Adrenal gland (tissue), 12 donors: ENCODE data around the gene NPY1R. TPM values are rescaled to one million over a fixed set of nuclear protein-coding genes. Genes with fewer than 3 reads are reported as not detected.
A peak's percentile ranks its signal among the peaks of the same experiment; 100 is the strongest.

Experiments used
- DNase-seq, 7 donors: peaks; one replicate each; pipeline ENCODE4 v3.0.0-alpha.2; 2019 to 2020
- H3K27ac ChIP-seq, 5 donors: fragments of 200-600 bp; sonication (generic) in 4 of 5; 1 replicate in 3 of 5; 2 replicates in 2 of 5; pipeline versions ENCODE4 v1.5.1 to v1.8.0; 2016 to 2020; ENCODE audit warnings: mild to moderate bottlenecking in 1 of 5
- H3K27me3 ChIP-seq: fragments of 200-600 bp; 2 replicates; pipeline ENCODE4 v1.8.0; 2021
- H3K36me3 ChIP-seq, 2 donors: fragments of 200-600 bp; replicated peaks in 1 of 2; 1 replicate in 1 of 2; 2 replicates in 1 of 2; pipeline versions ENCODE4 v1.5.1 to v1.8.0; 2018 to 2022
- H3K4me1 ChIP-seq, 2 donors: fragments of 200-600 bp; replicated peaks in 1 of 2; 1 replicate in 1 of 2; 2 replicates in 1 of 2; pipeline versions ENCODE4 v1.5.1 to v1.8.0; 2018 to 2021
- H3K4me3 ChIP-seq, 4 donors: fragments of 200-600 bp; sonication (generic) in 3 of 4; one replicate each; pipeline ENCODE4 v1.5.1; 2016 to 2018
- H3K9me3 ChIP-seq, 3 donors: fragments of 200-600 bp; sonication (generic) in 1 of 3; replicated peaks in 1 of 3; 1 replicate in 2 of 3; 2 replicates in 1 of 3; pipeline versions ENCODE4 v1.5.1 to v1.8.0; 2016 to 2021
- CTCF ChIP-seq, 6 experiments: fragments of 450-650 bp in 4 of 6; fragments of 200-600 bp in 2 of 6; sonication (generic) in 1 of 6; IDR thresholded peaks; 1 replicate in 5 of 6; 2 replicates in 1 of 6; pipeline versions ENCODE4 v1.5.1 to v1.8.0; 2016 to 2021; ENCODE audit warnings: antibody characterized with exemption in 6 of 6, mild to moderate bottlenecking in 2 of 6, moderate library complexity in 1 of 6
- POLR2A ChIP-seq, 2 donors: fragments of 450-650 bp; IDR thresholded peaks; one replicate each; pipeline ENCODE4 v1.6.1; 2017; ENCODE audit warnings: antibody characterized with exemption in 2 of 2, mild to moderate bottlenecking in 2 of 2, moderate library complexity in 1 of 2
- WGBS, 4 donors: extraction: QIAGEN DNeasy Blood & Tissue Kit in 2 of 4; methylation state at CpG; one replicate each; pipeline versions ENCODE4 v1.1.5 to v1.1.7; 2013 to 2017; 5-methylcytosine and 5-hydroxymethylcytosine counted together
- intact Hi-C, 2 donors: fragments of 100-400 bp; cut with DNase I; formaldehyde crosslinking; loops; one replicate each; pipeline versions ENCODE4 v1.14.1 to v1.15.0; 2022 to 2023
- polyA plus RNA-seq, 3 donors: library from polyadenylated mRNA; stranded (reverse); fragments of 200-250 nt in 2 of 3; fragments of 350-450 nt in 1 of 3; fragmentation: Illumina TruSeq in 1 of 3; extraction: RNeasy Lipid Tissue Mini Kit (QIAGEN cat#74804) in 1 of 3; gene quantifications; one replicate each; pipeline ENCODE4 v1.2.3, GENCODE V29; 2013 to 2014
- total RNA-seq, 9 donors: library from RNA; depleted of rRNA in 4 of 9; stranded (reverse); fragments of >200 nt in 4 of 9; fragments of 120-200 nt in 1 of 9; fragmentation: NEBNext Ultra II Directional in 1 of 9; extraction: Animal tissue kit (Norgen Biotek cat#: 25700) in 1 of 9; gene quantifications; one replicate each; pipeline versions ENCODE4 v1.1.0 to v1.2.4, GENCODE V29; 2013 to 2023
- donor health status: healthy with polysubstance abuse.
- donor health status: Bipolar disorder and iron deficiency.
- donor health status: DM: yes; HTN: yes; CAD: no.
- donor health status: DM: no; HTN: no; CAD: no.
- donor health status: DM: no; HTN: no; CAD: no.
- donor health status: DM: yes; HTN: yes; CAD: no.

The NPY1R gene
- total and polyA plus RNA-seq, 12 donors = 6.9 to 105 (median 37.7) TPM

GRCh38 chr4:163350672-163351071 lies 18.3 kb upstream of the NPY1R start:
- TF ChIP-seq CTCF (IDR thresholded peaks at IDR 0.05) (no peak), POLR2A (IDR thresholded peaks at IDR 0.05) (no peak)
- intact Hi-C loops = no loop called here
- Histone ChIP-seq H3K27me3 (no peaks in the 10 kb centered on the region), H3K27ac (no peak overlapping the region), H3K9me3 (no peaks in the 10 kb centered on the region), H3K4me1 (no peaks in the 10 kb centered on the region), H3K4me3 (no peak overlapping the region), H3K36me3 (no peaks in the 10 kb centered on the region)
- no peak for DNase-seq

- Histone ChIP-seq H3K27ac (peak overlapping the region in 4 of 5 donors; percentile 52 to 88 (median 66)), H3K4me1 (no peaks in the 10 kb centered on the region), H3K27me3 (peaks cover 11% of the 10 kb centered on the region), H3K4me3 (peak overlapping the region in 3 of 4 donors; percentile 4 to 58 (median 21)), H3K36me3 (no peaks in the 10 kb centered on the region), H3K9me3 (no peaks in the 10 kb centered on the region)
- TF ChIP-seq CTCF (IDR thresholded peaks at IDR 0.05) (no peak), POLR2A (IDR thresholded peaks at IDR 0.05) (no peak)
- DNase-seq = peak in 2 of 7 donors; percentile 2 to 23
- intact Hi-C loops = no loop called here
- 1 to 3% (median 3%) methylated on average over 19 to 50 of the region's 50 CpGs for WGBS, 4 donors
Measured at GRCh38 chr4:163344147-163345125, 12.0 kb upstream of the NPY1R start.

- peak in 2 of 7 donors; percentile 8 to 19 for DNase-seq
- H3K27ac ChIP-seq = peak within 1 kb of the TSS in 4 of 5 donors; percentile 52 to 88 (median 66)
- H3K4me1 ChIP-seq = no peaks in the 10 kb centered on the region
- TF ChIP-seq CTCF (IDR thresholded peaks at IDR 0.05) (no peak), POLR2A (IDR thresholded peaks at IDR 0.05) (no peak)
- intact Hi-C loops = no loop called here
- H3K4me3 ChIP-seq = peak within 1 kb of the TSS in 3 of 4 donors; percentile 4 to 58 (median 21)
- no peaks in the 10 kb centered on the region for H3K9me3 ChIP-seq
- WGBS, 4 donors = 1 to 8% (median 1%) methylated on average over 5 to 55 of the region's 55 CpGs
- H3K36me3 ChIP-seq = no peaks in the 10 kb centered on the region
- peaks cover 11% of the 10 kb centered on the region for H3K27me3 ChIP-seq
Measured at GRCh38 chr4:163343604-163344146, 11.3 kb upstream of the NPY1R start, which contains the start of gene NPY5R. NPY5R (plus strand) TSS chr4:163343892; CDS start chr4:163350274, 6,382 bp downstream.

- H3K27me3 ChIP-seq = peaks cover 5% of the 10 kb centered on the region
- 64 to 74% (median 71%) methylated on average over 3 of the region's 3 CpGs for WGBS, 4 donors
- H3K27ac ChIP-seq = no peak overlapping the region
- H3K4me3 ChIP-seq = no peak overlapping the region
- H3K4me1 ChIP-seq = peaks cover 0 to 6% of the 10 kb centered on the region in 2 donors
- intact Hi-C loops = no loop called here
- no peaks in the 10 kb centered on the region for H3K36me3 ChIP-seq
- no peak for DNase-seq
- no peaks in the 10 kb centered on the region for H3K9me3 ChIP-seq
- TF ChIP-seq CTCF (IDR thresholded peaks at IDR 0.05) = no peak
- no peak for TF ChIP-seq POLR2A (IDR thresholded peaks at IDR 0.05)
Measured at GRCh38 chr4:163335384-163335783, 3.0 kb upstream of the NPY1R start.
